K562 (cell line): ENCODE data around the gene RASGEF1C. TPM values are rescaled to one million over a fixed set of nuclear protein-coding genes. Genes with fewer than 3 reads are reported as not detected.

Experiments used
- ATAC-seq: fragments of 200-7000 bp; cut with Tn5 transposase; 3 replicates; pipeline ENCODE4 v1.9.1; 2020; ENCODE audit warnings: moderate library complexity
- BruUV-seq: library from RNA; stranded (reverse); fragments of 400-500 nt; replicated peaks from 2 replicates; lab custom pipeline; 2021; lab: Mats Ljungman, UMichigan
- CTCF ChIA-PET: fragments of 300-600 bp; formaldehyde crosslinking; extraction: SDS; loops from one replicate; lab custom pipeline; 2021; ENCODE audit warnings: low intra/inter-chr PET ratio; lab: Yijun Ruan, JAX
- POLR2A ChIA-PET: fragments of 300-600, 350-650 bp; sonication (Branson Sonifier 250); formaldehyde crosslinking; extraction: SDS; loops from one replicate; lab custom pipeline; 2021; ENCODE audit warnings: antibody characterized with exemption, inconsistent platforms; lab: Yijun Ruan, JAX
- DNase-seq, 4 experiments: peaks; one replicate each; pipeline versions ENCODE4 v3.0.0 to v3.0.0-alpha.2; 2011 to 2018; ENCODE audit warnings: low spot score in 3 of 4, mixed read lengths in 3 of 4; ENCODE audit errors: extremely low read depth in 1 of 4
- FAIRE-seq: peaks from 2 replicates; lab custom pipeline; 2011; peaks lifted over from hg19 to GRCh38; lab: Jason Lieb, UNC
- H2AFZ ChIP-seq: 2 replicates; pipeline ENCODE4 v1.6.0; 2011; ENCODE audit warnings: low read depth, low read length, control low read depth, inconsistent platforms
- H3K27ac ChIP-seq: fragments of 200-600 bp; 3 replicates; pipeline ENCODE4 v1.8.0; 2011; ENCODE audit warnings: low read depth, mild to moderate bottlenecking, control low read depth, inconsistent platforms, low read length, moderate library complexity, mixed read lengths; ENCODE audit errors: extremely low read depth
- H3K27me3 ChIP-seq, 2 experiments: fragments of 300-600 bp in 1 of 2; 2 replicates in 1 of 2; 3 replicates in 1 of 2; pipeline versions ENCODE4 v1.6.0 to v1.8.0; 2011; ENCODE audit warnings: inconsistent platforms in 2 of 2, low read length in 2 of 2, mild to moderate bottlenecking in 1 of 2, mixed read lengths in 1 of 2, moderate library complexity in 1 of 2; ENCODE audit not compliant: control insufficient read depth in 2 of 2, insufficient read depth in 2 of 2
- H3K36me3 ChIP-seq: fragments of 300-600 bp; 3 replicates; pipeline ENCODE4 v1.8.0; 2011; ENCODE audit warnings: mild to moderate bottlenecking, low read length, inconsistent platforms; ENCODE audit not compliant: control insufficient read depth, insufficient read depth
- H3K4me1 ChIP-seq, 2 experiments: fragments of 200-600 bp in 1 of 2; replicated peaks in 1 of 2; 2 replicates in 1 of 2; 3 replicates in 1 of 2; pipeline versions ENCODE4 v1.5.1 to v1.8.0; 2011; ENCODE audit warnings: inconsistent platforms in 2 of 2, low read length in 2 of 2, mild to moderate bottlenecking in 1 of 2, mixed read lengths in 1 of 2, moderate library complexity in 1 of 2; ENCODE audit not compliant: control insufficient read depth in 2 of 2, insufficient read depth in 2 of 2
- H3K4me2 ChIP-seq: 2 replicates; pipeline ENCODE4 v1.6.1; 2011; ENCODE audit warnings: low read length, control low read depth, inconsistent platforms, mixed read lengths; ENCODE audit not compliant: insufficient read depth
- H3K4me3 ChIP-seq: fragments of 200-600 bp; sonication (generic), shearing (Covaris generic); 2 replicates; pipeline ENCODE4 v1.5.1; 2016; ENCODE audit warnings: control low read depth, inconsistent platforms
- H3K79me2 ChIP-seq: fragments of 200-600 bp; 3 replicates; pipeline ENCODE4 v1.8.0; 2011; ENCODE audit warnings: low read length, inconsistent platforms; ENCODE audit not compliant: control insufficient read depth, insufficient read depth
- H3K9ac ChIP-seq, 2 experiments: 2 replicates each; pipeline versions ENCODE4 v1.6.0 to v1.6.1; 2011; ENCODE audit warnings: low read depth in 2 of 2, low read length in 2 of 2, control low read depth in 1 of 2, inconsistent platforms in 1 of 2, mild to moderate bottlenecking in 1 of 2, mixed read lengths in 1 of 2; ENCODE audit not compliant: insufficient read depth in 1 of 2
- H3K9me1 ChIP-seq: one replicate; pipeline ENCODE4 v1.6.0; 2011; ENCODE audit warnings: inconsistent platforms, mild to moderate bottlenecking, low read length, moderate library complexity; ENCODE audit not compliant: control insufficient read depth, insufficient read depth
- H3K9me3 ChIP-seq: replicated peaks from 2 replicates; pipeline ENCODE4 v1.5.1; 2011; ENCODE audit warnings: low read depth, low read length, inconsistent platforms; ENCODE audit not compliant: control insufficient read depth, insufficient read depth
- H4K20me1 ChIP-seq: replicated peaks from 2 replicates; pipeline ENCODE4 v1.6.1; 2011; ENCODE audit warnings: low read length, inconsistent platforms, mixed read lengths; ENCODE audit not compliant: control insufficient read depth, insufficient read depth
- ASH1L ChIP-seq: fragments of 450-650 bp; IDR thresholded peaks from 2 replicates; pipeline ENCODE4 v1.6.1; 2018; ENCODE audit warnings: borderline replicate concordance, mild to moderate bottlenecking, low read depth; ENCODE audit not compliant: partially characterized antibody
- FOXA1 ChIP-seq: fragments of 450-650 bp; IDR thresholded peaks from 2 replicates; pipeline ENCODE4 v1.6.1; 2016; ENCODE audit warnings: mild to moderate bottlenecking, borderline replicate concordance
- GATA2 ChIP-seq: sonication (generic); formaldehyde crosslinking; IDR thresholded peaks from 2 replicates; pipeline ENCODE4 v1.4.0; 2020; ENCODE audit warnings: mild to moderate bottlenecking, missing genetic modification reagents
- IFI16 ChIP-seq: fragments of 250-450 bp; sonication (Bioruptor Pico); IDR thresholded peaks from 2 replicates; pipeline ENCODE4 v2.1.2; 2022; ENCODE audit warnings: mild to moderate bottlenecking, inconsistent platforms
- MAFF ChIP-seq: IDR thresholded peaks from 2 replicates; pipeline ENCODE4 v1.6.1; 2012; ENCODE audit warnings: low read length, improper control_type of control experiment
- MYBL2 ChIP-seq, 2 experiments: fragments of 450-650 bp in 1 of 2; sonication (generic) in 1 of 2; formaldehyde crosslinking in 1 of 2; IDR thresholded peaks; 2 replicates each; pipeline versions ENCODE4 v1.6.1 to v1.8.1; 2017 to 2022; ENCODE audit warnings: borderline replicate concordance in 1 of 2, inconsistent platforms in 1 of 2, low read depth in 1 of 2, mild to moderate bottlenecking in 1 of 2, missing genetic modification reagents in 1 of 2, moderate library complexity in 1 of 2
- NR3C1 ChIP-seq: sonication (generic); formaldehyde crosslinking; IDR thresholded peaks from 2 replicates; pipeline ENCODE4 v1.8.1; 2022; ENCODE audit warnings: missing genetic modification reagents
- POLR2H ChIP-seq: IDR thresholded peaks from 2 replicates; pipeline ENCODE4 v1.6.1; 2016; ENCODE audit warnings: missing genetic modification characterization, low read depth, mild to moderate bottlenecking, control low read depth, missing compliant biosample characterization, moderate library complexity
- RREB1 ChIP-seq: fragments of 250-450 bp; sonication (Bioruptor Pico); IDR thresholded peaks from 2 replicates; pipeline ENCODE4 v1.4.0; 2020
- SP1 ChIP-seq: sonication (generic); formaldehyde crosslinking; IDR thresholded peaks from 2 replicates; pipeline ENCODE4 v1.8.1; 2022; ENCODE audit warnings: mild to moderate bottlenecking, missing genetic modification reagents
- ZNF347 ChIP-seq: fragments of 450-650 bp; formaldehyde crosslinking; IDR thresholded peaks from 2 replicates; pipeline ENCODE4 v1.4.0; 2020; ENCODE audit warnings: low read depth, mild to moderate bottlenecking, moderate library complexity
- ZNF639 ChIP-seq, 2 experiments: fragments of 200-800 bp in 1 of 2; sonication (Bioruptor generic) in 1 of 2; sonication (generic) in 1 of 2; formaldehyde crosslinking in 1 of 2; IDR thresholded peaks in 1 of 2; conservative IDR thresholded peaks in 1 of 2; 2 replicates each; pipeline versions ENCODE4 v1.5.0 to v1.6.1; 2016 to 2020; ENCODE audit warnings: missing compliant biosample characterization in 1 of 2, missing genetic modification characterization in 1 of 2, missing genetic modification reagents in 1 of 2
- ZNF644 ChIP-seq: fragments of 200-800 bp; sonication (Bioruptor generic); IDR thresholded peaks from 2 replicates; pipeline ENCODE4 v1.6.1; 2016; ENCODE audit warnings: low read depth, missing genetic modification characterization, missing compliant biosample characterization
- WGBS: fragments of 100-300 bp; shearing (Covaris generic); methylation state at CpG from one replicate; pipeline ENCODE4 v1.1.6; 2016; ENCODE audit warnings: low coverage, mixed read lengths; ENCODE audit not compliant: insufficient coverage; ENCODE audit errors: missing lambda C conversion rate; 5-methylcytosine and 5-hydroxymethylcytosine counted together
- in situ Hi-C: fragments of 300-500 bp; cut with MboI; formaldehyde crosslinking; loops from 4 replicates; pipeline ENCODE4 v1.15.0; 2018; ENCODE audit warnings: inconsistent platforms, mixed read lengths
- intact Hi-C: fragments of 100-400 bp; cut with micrococcal nuclease; formaldehyde crosslinking; loops from 2 replicates; pipeline ENCODE4 v1.14.2; 2022
- polyA plus RNA-seq, 8 experiments: library from polyadenylated mRNA; depleted of rRNA in 4 of 8; stranded (reverse) in 5 of 8; unstranded in 3 of 8; fragments of >200 nt; fragmentation: Nextera tagmentation in 2 of 8; fragmentation: Illumina TruSeq in 1 of 8; extraction: Ambion mirVana in 2 of 8; extraction: Trizol in 1 of 8; gene quantifications; 2 replicates each; pipeline versions ENCODE4 v1.2.1 to v1.2.3, GENCODE V29; 2011 to 2014; ENCODE audit warnings: inconsistent platforms in 1 of 8, missing spikeins in 1 of 8
- total RNA-seq, 7 experiments: library from RNA; depleted of rRNA in 6 of 7; stranded (reverse); fragments of >200 nt in 6 of 7; fragmentation: Illumina TruSeq in 2 of 7; extraction: Trizol in 2 of 7; gene quantifications; 2 replicates each; pipeline versions ENCODE4 v1.2.1 to v1.2.3, GENCODE V29; 2011 to 2021; ENCODE audit warnings: low replicate concordance in 1 of 7

RASGEF1C gene
- total and polyA plus RNA-seq, 9 of the 15 experiments (the other 6 are each of a cell fraction or from before 2014, with no cell fraction given), result 0.04 to 1.1 (median 0.21) TPM; not detected in 4

- no peak overlapping the region for H3K4me3 ChIP-seq
- no peaks in the 10 kb centered on the region for H3K79me2 ChIP-seq
- no peak overlapping the region for H3K4me2 ChIP-seq
- ATAC-seq (no peak), FAIRE-seq (no peak), DNase-seq (no peak)
- no TSS peak for BruUV-seq
- in situ Hi-C loops, result no loop called here
- no peaks in the 10 kb centered on the region for H4K20me1 ChIP-seq
- peaks cover 0 to 34% of the 10 kb centered on the region in 2 experiments; a peak in 3 of 5 replicates for H3K4me1 ChIP-seq
- no peak overlapping the region for H2AFZ ChIP-seq
- intact Hi-C loops, result loop anchor here (5.0 kb wide), 1 partner anchor 71 kb away; no protein-coding TSS in a partner anchor
- ChIA-PET POLR2A (interaction anchor here (0.8 to 1.9 kb wide), 3 partner anchors 8 to 13 kb away, joined by 3 to 6 read pairs (median 3); no protein-coding TSS in a partner anchor), CTCF (no interaction called here)
- no peaks in the 10 kb centered on the region for H3K9me3 ChIP-seq
- WGBS, result under 1% methylated on average over 25 of the region's 26 CpGs
- no peak overlapping the region for H3K27ac ChIP-seq
- H3K9me1 ChIP-seq, result no peaks in the 10 kb centered on the region
- peaks cover 27 to 74% of the 10 kb centered on the region in 2 experiments; a peak in 4 of 5 replicates for H3K27me3 ChIP-seq
- H3K9ac ChIP-seq, result no peak overlapping the region
- no peaks in the 10 kb centered on the region for H3K36me3 ChIP-seq
- TF ChIP-seq ASH1L, result no peak
- no peak for TF ChIP-seq ZNF644 (tag)
- TF ChIP-seq ZNF347 (CRISPR knock-in tag), result no peak
- TF ChIP-seq MYBL2 (IDR thresholded peaks at IDR 0.05; ENCODE audit: low read depth), result no peak
- TF ChIP-seq MYBL2 (CRISPR knock-in tag; IDR thresholded peaks at IDR 0.05; ENCODE audit: borderline replicate concordance), result no peak
- TF ChIP-seq NR3C1, result no peak
- no peak for TF ChIP-seq FOXA1
- TF ChIP-seq RREB1 (CRISPR knock-in tag), result no peak
- no peak for TF ChIP-seq ZNF639 (CRISPR knock-in tag; conservative IDR thresholded peaks at IDR 0.05 in 1 of 2, IDR thresholded peaks at IDR 0.05 in 1 of 2)
- no peak for TF ChIP-seq GATA2
- no peak for TF ChIP-seq MAFF
- no peak for TF ChIP-seq SP1 (CRISPR knock-in tag)
- no peak for TF ChIP-seq POLR2H (tag)
- no peak for TF ChIP-seq IFI16 (CRISPR knock-in tag)
These were observed 77.9 kb downstream of the RASGEF1C start for GRCh38 chr5:180130876-180131740.
